Activated T-cell treated with anti-CD3 and anti-CD28 coated beads for 4 hours (primary cell): ENCODE results near the gene SMG7.

Experiments used
- DNase-seq: peaks from one replicate; pipeline ENCODE4 v3.0.0-alpha.2; 2020

Gene SMG7

GRCh38 chr1:183470147-183470960 is 1.9 kb upstream of the SMG7 start:
- peak; percentile 92 for DNase-seq

GRCh38 chr1:183470961-183471742 is 1.1 kb upstream of the SMG7 start:
- peak; percentile 52 for DNase-seq

GRCh38 chr1:183471743-183472487 is 384 bp upstream of the SMG7 start:
- peak; percentile 98 for DNase-seq

- no peak for DNase-seq
Measured at GRCh38 chr1:183473217-183473536, 878 bp downstream of the SMG7 start.

GRCh38 chr1:183476081-183476480 is 3.8 kb downstream of the SMG7 start:
- no peak for DNase-seq

GRCh38 chr1:183477986-183478781 is 5.9 kb downstream of the SMG7 start:
- no peak for DNase-seq

GRCh38 chr1:183480971-183481441 is 8.7 kb downstream of the SMG7 start:
- no peak for DNase-seq

- DNase-seq: no peak
Measured at GRCh38 chr1:183483224-183483623, 10.9 kb downstream of the SMG7 start.

GRCh38 chr1:183484254-183484653 is 12.0 kb downstream of the SMG7 start:
- DNase-seq: no peak

GRCh38 chr1:183484851-183485250 is 12.6 kb downstream of the SMG7 start:
- no peak for DNase-seq

GRCh38 chr1:183487674-183488442 is 15.6 kb downstream of the SMG7 start:
- DNase-seq: no peak

GRCh38 chr1:183490932-183491331 is 18.6 kb downstream of the SMG7 start:
- no peak for DNase-seq

GRCh38 chr1:183493540-183494245 is 21.4 kb downstream of the SMG7 start:
- no peak for DNase-seq

GRCh38 chr1:183495420-183495819 is 23.1 kb downstream of the SMG7 start:
- DNase-seq: no peak

GRCh38 chr1:183497218-183497617 is 24.9 kb downstream of the SMG7 start:
- DNase-seq: no peak

- no peak for DNase-seq
Measured at GRCh38 chr1:183498342-183498991, 26.2 kb downstream of the SMG7 start.

- DNase-seq: no peak
Measured at GRCh38 chr1:183505454-183506089, 33.3 kb downstream of the SMG7 start.

GRCh38 chr1:183506561-183506960 is 34.3 kb downstream of the SMG7 start:
- no peak for DNase-seq

GRCh38 chr1:183508694-183509093 is 36.4 kb downstream of the SMG7 start:
- DNase-seq: no peak

GRCh38 chr1:183512450-183512849 is 40.2 kb downstream of the SMG7 start:
- DNase-seq: no peak
